PC-9 (cell line): ENCODE data around the gene KRT16.

Experiments
- CTCF ChIP-seq: fragments of 200-600 bp; sonication (generic); conservative IDR thresholded peaks from 2 replicates; pipeline ENCODE4 v1.6.1; 2017; ENCODE audit warnings: mixed run types, antibody characterized with exemption, mild to moderate bottlenecking, moderate library complexity
- EZH2 ChIP-seq: fragments of 200-600 bp; sonication (generic); IDR thresholded peaks from 2 replicates; pipeline ENCODE4 v1.8.0; 2017; ENCODE audit warnings: antibody characterized with exemption, low read depth

GRCh38 chr17:41633556-41634199, 21.1 kb upstream of the KRT16 start:
- TF ChIP-seq CTCF (no peak), EZH2 (no peak)
